Skeletal muscle cell (primary cell): ENCODE measurements around the gene ULK3.
"Not testable (repeated sequence)": the region's sequence is repeated elsewhere in the genome, so short reads cannot be mapped to it uniquely, and the experiment has no call there.

Source experiments
- DNase-seq: peaks from one replicate; pipeline ENCODE4 v3.0.0-alpha.2; 2010; ENCODE audit warnings: low read depth
- H3K4me3 ChIP-seq: 2 replicates; pipeline ENCODE4 v1.5.1; 2011; ENCODE audit warnings: low read depth, mild to moderate bottlenecking, control low read depth, low read length, moderate library complexity

The ULK3 gene, protein sequence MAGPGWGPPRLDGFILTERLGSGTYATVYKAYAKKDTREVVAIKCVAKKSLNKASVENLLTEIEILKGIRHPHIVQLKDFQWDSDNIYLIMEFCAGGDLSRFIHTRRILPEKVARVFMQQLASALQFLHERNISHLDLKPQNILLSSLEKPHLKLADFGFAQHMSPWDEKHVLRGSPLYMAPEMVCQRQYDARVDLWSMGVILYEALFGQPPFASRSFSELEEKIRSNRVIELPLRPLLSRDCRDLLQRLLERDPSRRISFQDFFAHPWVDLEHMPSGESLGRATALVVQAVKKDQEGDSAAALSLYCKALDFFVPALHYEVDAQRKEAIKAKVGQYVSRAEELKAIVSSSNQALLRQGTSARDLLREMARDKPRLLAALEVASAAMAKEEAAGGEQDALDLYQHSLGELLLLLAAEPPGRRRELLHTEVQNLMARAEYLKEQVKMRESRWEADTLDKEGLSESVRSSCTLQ

DNA sequence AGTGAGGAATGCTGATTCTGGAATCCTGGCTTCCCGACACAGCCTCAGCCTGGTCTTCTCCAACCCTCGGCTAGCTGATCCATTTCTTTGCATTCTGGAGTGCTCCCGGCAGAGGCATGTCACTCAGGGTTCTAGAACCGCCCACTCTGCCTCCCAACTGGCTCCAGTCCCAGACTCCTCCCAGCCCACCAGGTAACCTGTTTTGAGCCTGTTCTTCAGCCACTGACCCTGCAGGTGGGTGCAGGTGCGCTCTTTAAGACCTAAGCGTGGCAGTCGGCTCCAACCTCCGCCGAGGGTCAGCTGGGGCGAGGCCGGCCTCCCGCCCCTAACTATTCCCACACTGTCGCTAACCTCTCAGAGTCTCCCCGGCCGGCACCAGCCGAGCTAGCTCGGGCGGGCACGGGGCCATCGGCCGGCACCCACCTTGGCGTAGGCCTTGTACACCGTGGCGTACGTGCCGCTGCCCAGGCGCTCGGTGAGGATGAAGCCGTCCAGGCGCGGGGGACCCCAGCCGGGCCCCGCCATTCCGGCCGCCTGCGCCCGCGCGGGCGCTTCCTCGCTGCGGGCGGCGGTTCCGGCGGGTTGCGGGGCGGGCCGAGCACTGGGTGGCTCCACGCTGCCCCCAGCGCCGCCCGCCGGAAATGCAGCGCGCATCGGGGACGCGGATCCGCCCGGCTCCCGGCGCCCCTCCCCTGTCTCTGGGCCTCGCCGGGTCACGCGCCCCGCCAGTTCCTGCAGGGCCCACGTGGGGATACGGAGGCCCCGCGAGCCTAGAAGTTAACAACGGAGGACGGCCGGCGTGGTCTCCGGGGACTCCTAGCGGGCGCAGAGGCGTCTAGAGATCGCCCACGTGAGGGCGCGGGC is at the start of gene ULK3:
TSS of gene ULK3 (minus strand) at position 576 of the 864 bp plus-strand sequence. CDS start at position 525, 51 bp downstream.
- peak within 1 kb of the TSS; percentile 75 for H3K4me3 ChIP-seq
- peak; percentile 43 for DNase-seq

DNA sequence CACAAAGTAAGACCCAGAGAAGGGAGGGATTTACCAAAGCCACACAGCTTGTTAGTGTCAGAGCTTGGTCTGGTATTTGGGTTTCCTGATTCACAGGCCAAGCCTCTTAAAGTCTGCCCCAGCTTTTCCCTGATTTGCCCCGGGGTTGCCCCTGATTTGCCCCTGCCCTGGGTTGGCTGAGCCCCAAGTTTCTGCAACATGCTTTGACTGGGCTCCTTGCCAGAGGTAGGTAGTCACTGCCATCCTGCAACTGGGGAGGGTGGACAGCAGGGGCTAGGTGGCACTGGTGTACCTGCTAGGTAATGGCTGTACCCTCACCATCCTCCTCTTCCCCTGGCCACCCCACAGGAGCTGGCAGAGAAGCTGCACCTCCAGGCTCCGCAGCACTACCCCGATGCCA is 49.4 kb upstream of the ULK3 start:
- no peak overlapping the region for H3K4me3 ChIP-seq
- no peak for DNase-seq

DNA sequence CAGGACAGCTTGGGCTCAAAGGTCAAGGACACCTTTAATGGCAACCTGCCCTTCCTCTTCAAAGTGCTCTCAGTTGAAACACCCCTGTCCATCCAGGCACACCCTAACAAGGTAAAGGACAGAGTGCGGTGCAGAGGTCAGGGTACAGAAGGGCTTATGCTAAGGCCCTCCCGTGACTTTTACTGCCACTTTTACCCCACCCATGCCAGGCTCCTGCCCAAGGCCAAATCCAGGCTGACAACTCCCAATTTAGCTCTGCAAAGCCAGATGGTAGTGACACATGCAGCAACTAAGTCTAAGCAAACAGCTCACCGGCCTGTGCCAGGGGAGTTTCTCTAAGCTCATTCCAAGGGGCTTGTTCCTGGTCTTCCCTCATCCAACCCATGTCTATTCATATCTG is 48.5 kb upstream of the ULK3 start:
- no peak overlapping the region for H3K4me3 ChIP-seq
- no peak for DNase-seq

DNA sequence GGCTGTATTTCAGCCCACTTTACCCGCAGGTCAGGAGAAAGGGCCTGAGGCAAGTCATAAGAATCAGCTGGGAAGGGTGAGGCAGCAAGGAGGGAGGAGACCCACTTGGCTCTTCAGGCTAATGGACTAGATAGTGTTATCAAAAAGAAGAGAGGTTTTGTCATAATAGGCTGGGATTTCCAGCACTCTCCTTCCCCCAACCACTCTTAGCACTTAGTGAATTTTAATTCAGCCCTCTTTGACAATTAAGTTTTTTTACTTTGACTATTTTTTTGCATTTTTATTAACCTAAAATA is 47.7 kb upstream of the ULK3 start:
- DNase-seq = no peak
- H3K4me3 ChIP-seq = peak overlapping the region; percentile 98

DNA sequence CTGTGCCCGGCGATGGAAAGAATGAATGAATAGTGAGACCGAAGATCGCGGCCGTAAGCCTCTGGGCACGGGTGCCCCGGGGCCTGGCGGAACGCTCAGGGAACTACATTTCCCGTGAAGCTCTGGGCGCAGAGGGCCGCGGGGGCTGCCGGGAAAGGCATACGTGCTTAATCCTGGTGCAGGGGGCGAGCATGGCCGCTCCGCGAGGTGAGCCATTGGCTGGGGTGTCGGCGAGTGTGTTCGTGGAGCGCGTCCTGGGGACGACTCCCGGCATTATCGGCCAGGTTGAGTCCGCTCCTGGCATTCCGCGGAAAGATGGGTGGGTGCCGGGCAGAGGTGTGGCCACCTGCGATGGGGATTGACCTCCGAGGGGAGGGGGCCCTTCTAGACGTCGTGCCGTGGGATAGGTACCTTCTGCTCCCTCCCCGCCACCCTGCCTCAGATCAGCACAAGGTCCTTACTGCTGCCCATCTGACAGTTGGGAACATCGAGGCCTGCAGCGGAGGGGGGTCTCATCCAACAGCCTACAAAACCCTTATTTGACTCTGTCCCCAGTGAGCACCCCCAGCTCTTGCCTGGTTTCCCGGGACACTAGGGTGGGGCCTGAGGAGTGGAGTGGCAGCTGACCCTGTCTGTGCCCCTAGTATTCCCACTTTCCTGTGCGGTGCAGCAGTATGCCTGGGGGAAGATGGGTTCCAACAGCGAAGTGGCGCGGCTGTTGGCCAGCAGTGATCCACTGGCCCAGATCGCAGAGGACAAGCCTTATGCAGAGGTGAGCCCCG is 47.1 kb upstream of the ULK3 start, which contains the start of gene MPI:
TSS of gene MPI (plus strand) at position 160 of the 782 bp plus-strand sequence. CDS start at position 192, 32 bp downstream.
- H3K4me3 ChIP-seq = peak within 1 kb of the TSS; percentile 98
- DNase-seq = peak; percentile 45

DNA sequence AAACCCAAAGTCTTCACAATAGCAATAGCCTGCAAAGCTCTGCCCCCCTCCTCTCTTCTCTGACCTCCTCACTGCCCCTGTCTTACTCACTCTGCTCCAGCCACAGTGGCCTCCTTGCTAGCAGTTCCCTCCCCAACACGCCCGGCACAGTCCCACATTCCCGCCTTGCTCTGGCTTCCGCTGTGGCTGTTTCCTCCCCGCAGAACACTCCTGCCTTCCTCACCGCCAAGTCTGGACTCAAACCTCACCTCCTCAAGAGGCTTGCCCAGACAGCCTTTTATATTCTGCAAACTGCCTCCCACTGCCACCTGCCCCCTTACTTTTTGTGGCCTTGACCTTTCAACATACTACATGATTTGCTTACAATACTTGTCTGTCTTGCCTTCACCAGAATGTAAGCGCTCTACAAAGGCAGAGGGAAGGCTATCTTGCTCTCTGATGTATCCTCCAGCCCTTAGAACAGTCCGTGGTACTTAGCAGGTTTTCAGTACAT is 46.5 kb upstream of the ULK3 start:
- peak overlapping the region; percentile 98 for H3K4me3 ChIP-seq
- DNase-seq = no peak

DNA sequence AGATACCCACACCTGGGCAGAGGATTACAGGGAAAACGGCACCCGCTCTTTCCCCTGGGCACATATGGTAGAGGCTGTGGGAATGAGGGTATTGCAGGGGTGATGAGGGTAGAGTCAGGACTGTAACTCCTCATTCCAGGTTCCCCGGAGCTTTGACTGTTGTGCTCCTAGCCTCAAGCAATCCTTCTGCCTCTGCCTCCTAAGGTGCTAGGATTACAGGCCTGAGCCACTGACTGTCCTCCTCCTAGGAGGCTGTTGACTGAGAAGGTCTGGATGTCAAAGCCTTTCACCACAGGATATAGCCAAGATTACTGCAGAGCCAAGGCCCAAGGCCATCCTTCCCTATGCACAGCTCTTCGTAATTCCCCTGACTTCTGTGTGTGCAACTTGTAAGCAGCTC is 45.8 kb upstream of the ULK3 start:
- no peak overlapping the region for H3K4me3 ChIP-seq
- DNase-seq = no peak

DNA sequence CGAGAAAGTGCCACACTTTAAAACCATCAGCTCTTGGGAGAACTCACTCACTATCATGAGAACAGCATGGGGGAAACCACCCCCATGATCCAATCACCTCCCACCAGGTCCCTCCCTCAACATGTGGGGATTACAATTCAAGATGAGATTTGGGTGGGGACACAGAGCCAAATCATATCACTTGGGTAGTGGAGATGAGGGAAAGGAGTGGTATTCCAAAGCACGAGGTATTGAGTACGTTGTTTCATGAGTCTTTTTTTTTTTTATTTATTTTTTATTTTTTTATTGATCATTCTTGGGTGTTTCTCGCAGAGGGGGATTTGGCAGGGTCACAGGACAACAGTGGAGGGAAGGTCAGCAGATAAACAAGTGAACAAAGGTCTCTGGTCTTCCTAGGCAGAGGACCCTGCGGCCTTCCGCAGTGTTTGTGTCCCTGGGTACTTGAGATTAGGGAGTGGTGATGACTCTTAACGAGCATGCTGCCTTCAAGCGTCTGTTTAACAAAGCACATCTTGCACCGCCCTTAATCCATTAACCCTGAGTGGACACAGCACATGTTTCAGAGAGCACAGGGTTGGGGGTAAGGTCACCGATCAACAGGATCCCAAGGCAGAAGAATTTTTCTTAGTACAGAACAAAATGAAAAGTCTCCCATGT is 44.7 kb upstream of the ULK3 start:
- not testable (repeated sequence) for H3K4me3 ChIP-seq, DNase-seq

DNA sequence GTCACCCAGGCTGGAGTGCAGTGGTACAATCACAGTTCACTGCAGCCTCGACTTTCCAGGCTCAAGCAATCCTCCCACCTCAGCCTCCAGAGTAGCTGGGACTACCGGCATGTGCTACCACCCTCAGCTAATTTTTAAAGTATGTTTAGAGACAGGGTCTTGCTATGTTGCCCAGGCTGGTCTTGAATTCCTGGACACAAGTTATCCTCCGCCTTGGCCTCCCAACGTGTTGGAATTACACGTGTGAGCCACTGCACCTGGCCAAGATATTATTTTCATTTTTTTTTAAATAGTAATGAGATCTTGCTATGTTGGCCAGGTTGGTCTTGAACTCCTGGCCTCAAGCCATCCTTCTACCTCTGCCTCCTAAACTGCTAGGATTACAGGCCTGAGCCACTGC is 42.5 kb upstream of the ULK3 start:
- no peak overlapping the region for H3K4me3 ChIP-seq
- DNase-seq = no peak

DNA sequence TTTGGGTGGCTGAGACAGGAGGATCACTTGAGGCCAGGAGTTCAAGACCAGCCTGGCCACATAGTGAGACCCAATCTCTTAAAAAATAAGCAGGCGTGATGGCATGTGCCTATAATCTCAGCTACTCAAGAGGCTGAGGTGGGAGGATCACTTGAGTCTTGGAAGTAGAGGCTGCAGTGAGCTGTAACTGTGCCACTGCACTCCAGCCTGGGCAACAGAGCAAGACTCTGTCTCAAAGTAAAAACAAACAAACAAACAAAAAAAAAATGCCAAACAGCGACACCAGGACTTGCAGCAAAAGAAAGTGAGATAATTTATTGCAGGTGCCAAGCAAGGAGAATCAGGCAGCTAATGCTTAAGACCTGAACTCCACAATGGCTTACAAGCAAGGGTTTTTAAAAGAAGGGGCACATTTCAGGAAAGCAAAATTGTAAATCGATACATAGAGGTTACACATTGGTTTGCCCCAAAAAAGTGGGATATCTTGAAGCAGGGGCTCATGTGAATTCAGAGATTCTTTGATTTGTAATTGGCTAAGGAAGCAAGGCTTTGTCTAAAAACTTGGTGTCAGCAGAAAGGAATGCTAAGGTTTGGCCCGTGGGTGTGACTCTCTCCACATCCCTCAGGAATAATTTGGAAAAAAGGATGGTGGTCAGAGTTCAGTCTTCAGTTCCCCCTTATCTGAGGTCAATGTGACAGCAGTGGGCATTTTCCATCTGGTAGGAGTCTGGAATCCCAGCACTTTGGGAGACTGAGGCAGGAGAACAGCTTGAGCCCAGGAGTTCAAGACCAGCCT is 41.7 kb upstream of the ULK3 start:
- no peak overlapping the region for H3K4me3 ChIP-seq
- no peak for DNase-seq

DNA sequence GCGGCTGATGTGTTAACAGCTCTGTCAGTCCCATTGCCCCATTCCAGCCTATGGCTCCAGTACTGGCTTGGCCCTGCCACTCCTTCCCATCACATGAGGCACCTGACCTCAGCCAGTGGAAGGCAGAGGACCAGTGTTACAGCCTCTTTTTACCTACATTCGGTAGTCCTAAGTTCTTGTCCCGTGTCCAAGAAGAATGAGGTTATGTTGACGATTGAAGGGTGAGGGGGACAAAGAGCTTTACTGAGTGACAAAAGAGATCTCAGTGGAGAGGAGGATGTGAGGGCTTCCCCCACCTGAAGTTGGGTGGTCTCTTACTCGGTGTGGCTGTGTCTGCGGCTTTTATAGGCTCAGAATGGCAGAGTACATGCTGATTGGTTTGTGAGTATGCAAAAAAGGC is 39.6 kb upstream of the ULK3 start:
- H3K4me3 ChIP-seq = no peak overlapping the region
- no peak for DNase-seq

DNA sequence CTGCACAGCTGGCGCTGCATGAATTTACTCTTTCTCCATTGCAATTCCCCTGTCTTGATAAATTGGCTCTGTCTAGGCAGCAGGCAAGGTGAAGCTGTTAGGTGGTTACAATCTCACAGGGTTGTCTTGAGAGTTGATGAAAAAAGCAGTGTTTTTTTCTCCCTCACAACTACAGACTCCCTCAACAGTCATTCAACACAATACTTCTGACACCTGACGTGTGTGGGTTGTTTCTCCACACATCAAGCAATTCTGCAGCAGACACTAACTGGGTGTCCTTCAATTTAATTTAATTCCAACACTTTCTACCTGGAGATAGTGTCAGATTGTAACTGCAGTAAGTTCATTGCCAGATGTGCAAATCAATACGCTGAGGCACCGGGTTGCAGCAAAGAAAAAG is 35.3 kb upstream of the ULK3 start:
- DNase-seq = no peak
- no peak overlapping the region for H3K4me3 ChIP-seq

DNA sequence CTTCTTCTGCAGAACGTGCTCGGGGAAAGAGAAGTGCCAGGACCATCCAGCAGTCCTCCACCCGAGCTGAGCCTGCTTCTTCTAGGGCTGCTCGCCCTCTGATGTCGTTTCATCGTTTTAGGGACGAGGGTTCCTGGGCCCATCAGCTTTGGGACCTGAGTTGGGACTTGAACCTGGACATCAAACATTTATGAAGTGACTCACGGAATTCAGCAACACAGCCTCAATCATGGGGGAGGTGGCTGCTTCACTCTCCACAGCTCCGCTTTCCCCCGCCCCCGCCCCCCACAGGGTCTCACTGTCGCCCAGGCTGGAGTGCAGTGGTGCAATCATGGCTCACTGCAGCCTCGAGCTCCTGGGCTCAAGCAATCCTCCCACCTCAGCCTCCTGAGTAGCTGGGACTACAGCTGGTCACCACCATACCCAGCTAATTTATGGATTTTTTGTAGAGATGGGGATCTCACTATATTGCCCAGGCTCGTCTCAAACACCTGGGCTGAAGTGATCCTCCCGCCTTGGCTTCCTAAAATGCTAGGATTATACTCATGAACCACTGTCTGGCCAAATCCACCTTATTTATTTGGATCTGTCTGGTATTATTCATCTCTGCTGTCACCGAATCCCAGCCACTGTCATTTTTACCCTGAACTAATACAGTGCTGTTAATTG is 30.9 kb upstream of the ULK3 start:
- DNase-seq = no peak
- H3K4me3 ChIP-seq = peak overlapping the region; percentile 68

DNA sequence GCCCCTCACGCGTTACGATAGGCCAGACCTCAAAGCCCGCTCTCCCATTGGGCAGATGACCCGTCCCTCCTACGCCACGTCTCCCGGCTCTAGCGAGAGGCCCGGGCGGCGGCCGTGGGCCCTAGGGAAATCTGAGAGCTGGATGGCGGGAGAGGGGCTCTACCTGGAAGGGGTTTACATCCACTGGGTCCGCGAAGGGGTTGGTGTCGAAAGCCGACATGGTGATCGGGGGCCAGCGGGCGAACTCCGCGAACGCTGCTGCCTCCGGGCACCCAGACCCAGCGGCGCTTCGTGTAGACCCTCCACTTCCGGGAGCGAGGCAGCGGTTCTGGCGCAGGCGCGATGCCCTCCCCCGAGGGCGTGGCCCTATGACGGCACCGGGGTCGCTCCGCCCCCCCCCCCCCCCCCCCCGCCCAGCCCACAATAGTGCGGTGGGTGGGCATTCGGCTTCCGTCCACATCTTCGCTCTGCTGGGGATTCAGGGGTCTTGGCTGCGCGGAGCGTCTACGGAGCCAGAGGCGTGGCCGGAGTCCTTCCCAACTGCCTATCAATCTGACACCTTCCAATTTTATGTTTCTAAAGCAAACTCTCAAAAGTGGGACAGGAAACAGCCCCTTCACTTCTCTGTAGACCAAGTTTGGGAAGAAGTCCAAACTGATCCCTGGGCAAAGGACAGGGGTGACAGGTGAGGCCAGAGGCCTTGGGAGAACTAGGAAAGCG is 30.2 kb upstream of the ULK3 start, which contains the start of gene SCAMP2:
TSS of gene SCAMP2 (minus strand) at position 330 of the 720 bp plus-strand sequence. CDS start at position 220, 110 bp downstream.
- DNase-seq = peak; percentile 87

DNA sequence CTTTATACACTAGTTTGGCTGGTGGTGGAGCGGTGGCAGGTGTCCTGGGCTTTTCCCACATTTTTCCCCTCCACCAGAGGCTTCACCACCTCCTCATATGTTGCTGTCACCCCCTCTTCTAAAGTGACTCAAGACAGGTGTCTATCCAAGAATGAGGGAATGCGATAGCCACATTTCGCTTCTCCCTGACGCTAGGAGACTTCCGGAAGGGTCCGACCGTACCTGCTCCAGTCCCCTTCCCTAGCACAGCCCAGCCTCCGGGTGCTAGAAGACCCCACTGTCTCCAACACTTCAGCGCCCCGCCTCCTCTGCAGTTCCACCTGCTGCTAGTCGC is 29.7 kb upstream of the ULK3 start:
- H3K4me3 ChIP-seq = peak overlapping the region; percentile 68
- no peak for DNase-seq

More for the DNA sequence above, 30.2 kb upstream of the ULK3 start, which contains the start of gene SCAMP2:
- H3K4me3 ChIP-seq = peak within 1 kb of the TSS; percentile 68

DNA sequence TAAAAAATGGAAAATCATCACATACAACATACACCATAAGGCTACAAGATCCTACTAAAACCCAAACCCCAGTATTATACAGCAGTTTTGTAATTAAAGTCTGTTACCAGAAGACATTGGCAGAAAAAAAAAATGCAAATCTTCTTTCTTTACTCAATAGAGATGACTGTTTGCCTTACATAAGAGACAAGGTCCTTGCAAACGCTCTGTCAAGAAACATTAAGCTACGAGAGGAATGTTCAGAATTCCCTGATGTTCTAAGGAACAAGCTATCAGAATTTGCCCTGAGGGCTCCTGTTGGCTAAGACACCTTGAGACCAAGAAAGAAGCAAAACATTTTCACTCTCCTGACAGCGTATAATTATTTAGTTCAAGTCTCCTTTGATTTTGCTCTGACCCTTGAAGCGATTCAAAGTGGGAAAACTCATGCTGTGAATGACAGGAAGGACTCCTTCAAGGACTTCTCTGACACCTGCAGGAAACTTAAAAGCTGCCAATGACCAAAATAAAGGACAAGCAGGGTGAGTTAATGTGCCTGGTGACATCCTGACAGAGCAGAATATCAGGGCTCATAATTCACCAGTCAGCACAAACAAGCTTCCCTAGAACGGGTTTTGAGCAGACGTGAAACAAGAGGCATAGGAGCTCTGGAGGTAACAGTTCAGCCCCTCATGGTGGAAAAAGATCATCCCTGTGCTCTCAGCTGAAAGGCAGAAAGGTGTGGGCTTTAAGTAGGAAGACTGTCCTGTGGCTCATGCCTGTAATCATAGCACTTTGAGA is 27.7 kb upstream of the ULK3 start:
- no peak for DNase-seq
- H3K4me3 ChIP-seq = no peak overlapping the region
